Heart left ventricle (tissue), 16 donors: ENCODE data around the gene SALL1. TPM values are rescaled to one million over a fixed set of nuclear protein-coding genes. Genes with fewer than 3 reads are reported as not detected.

Source experiments
- ATAC-seq, 4 donors: fragments of 200-7000 bp; cut with Tn5 transposase; one replicate each; pipeline ENCODE4 v1.9.1; 2020 to 2022; ENCODE audit warnings: moderate library complexity in 4 of 4, mild to moderate bottlenecking in 3 of 4, moderate number of reproducible peaks in 1 of 4
- DNase-seq, 5 donors: peaks; one replicate each; pipeline ENCODE4 v3.0.0-alpha.2; 2020
- H3K27ac ChIP-seq, 12 donors: fragments of 200-600 bp; sonication (generic) in 4 of 12; one replicate each; pipeline versions ENCODE4 v1.5.0 to v1.8.0; 2016 to 2022; ENCODE audit warnings: mild to moderate bottlenecking in 2 of 12
- H3K27me3 ChIP-seq, 9 donors: fragments of 200-600 bp; sonication (generic) in 2 of 9; one replicate each; pipeline versions ENCODE4 v1.5.1 to v1.8.0; 2016 to 2022; ENCODE audit warnings: mild to moderate bottlenecking in 3 of 9
- H3K36me3 ChIP-seq, 9 donors: fragments of 200-600 bp; sonication (generic) in 2 of 9; one replicate each; pipeline versions ENCODE4 v1.5.0 to v1.8.0; 2018 to 2022; ENCODE audit warnings: mild to moderate bottlenecking in 2 of 9
- H3K4me1 ChIP-seq, 12 donors: fragments of 200-600 bp; sonication (generic) in 4 of 12; one replicate each; pipeline versions ENCODE4 v1.5.0 to v1.8.0; 2016 to 2022; ENCODE audit warnings: mild to moderate bottlenecking in 3 of 12
- H3K4me3 ChIP-seq, 12 donors: fragments of 200-600 bp; sonication (generic) in 4 of 12; one replicate each; pipeline versions ENCODE4 v1.5.0 to v1.8.0; 2017 to 2022; ENCODE audit warnings: mild to moderate bottlenecking in 9 of 12, moderate library complexity in 4 of 12
- H3K9me3 ChIP-seq, 12 donors: fragments of 200-600 bp; sonication (generic) in 4 of 12; one replicate each; pipeline versions ENCODE4 v1.5.0 to v1.8.0; 2016 to 2022; ENCODE audit warnings: mild to moderate bottlenecking in 1 of 12
- POLR2A ChIP-seq, 2 donors: fragments of 450-650 bp; IDR thresholded peaks; one replicate each; pipeline ENCODE4 v1.6.1; 2017; ENCODE audit warnings: antibody characterized with exemption in 2 of 2, mild to moderate bottlenecking in 2 of 2, moderate library complexity in 2 of 2
- WGBS, 4 donors: extraction: QIAGEN DNeasy Blood & Tissue Kit in 2 of 4; methylation state at CpG; one replicate each; pipeline versions ENCODE4 v1.1.5 to v1.1.7; 2013 to 2018; 5-methylcytosine and 5-hydroxymethylcytosine counted together
- intact Hi-C, 10 donors: fragments of 100-400 bp; cut with DNase I; formaldehyde crosslinking; loops; one replicate each; pipeline versions ENCODE4 v1.11.1 to v1.14.2; 2022
- polyA plus RNA-seq, 2 donors: library from polyadenylated mRNA; stranded (reverse); fragments of 200-250 nt; gene quantifications; one replicate each; pipeline ENCODE4 v1.2.3, GENCODE V29; 2013
- total RNA-seq, 9 donors: library from RNA; depleted of rRNA in 2 of 9; stranded (reverse); fragments of >200 nt in 2 of 9; fragmentation: NEBNext Ultra II Directional in 3 of 9; extraction: Animal tissue kit (Norgen Biotek cat#: 25700) in 3 of 9; gene quantifications; one replicate each; pipeline versions ENCODE4 v1.1.0 to v1.2.4, GENCODE V29; 2016 to 2023
- TF ChIP-seq, protein P1 (sequence below), 12 donors: fragments of 200-600 bp; sonication (generic) in 4 of 12; IDR thresholded peaks; one replicate each; pipeline versions ENCODE4 v1.5.0 to v1.8.0; 2018 to 2022; ENCODE audit warnings: antibody characterized with exemption in 12 of 12, mild to moderate bottlenecking in 5 of 12
- donor health status: ischemic (EF 13 %, LVEDD 7.1; RV severe dilation, severe dysfunction).
- donor health status: healthy with polysubstance abuse.
- donor health status: DM: no; HTN: yes; CAD: no.
- donor health status: DM: no; HTN: no; CAD: no.
- donor health status: ischemic (EF 25% LVEDD 6.9; RV normal size, moderate dysfunction).
- donor health status: ischemic (EF 25% LVEDD 5.7; RV mildly dilated, moderate dysfunction).
- donor health status: healthy.
- donor health status: DM: yes; HTN: yes; CAD: no.
- donor health status: ischemic (EF 35%, LVEDD 5.7; RV mildly dilated, moderate dysfunction).
- donor health status: nonischemic (EF 11% LVEDD 7.7; RV severe dilation, severe dysfunction).
- donor health status: DM: yes; HTN: yes; CAD: no.
- donor health status: PGD.
- donor health status: ischemic (EF 29% LVEDD 5.4; RV normal size, mild dysfunction).
- donor health status: nonischemic (EF 23%, LVEDD 6.1; RV moderate dilation, normal function).

SALL1 gene
- total and polyA plus RNA-seq, 11 donors = 0.05 to 0.75 (median 0.08) TPM; not detected in 4

DNA sequence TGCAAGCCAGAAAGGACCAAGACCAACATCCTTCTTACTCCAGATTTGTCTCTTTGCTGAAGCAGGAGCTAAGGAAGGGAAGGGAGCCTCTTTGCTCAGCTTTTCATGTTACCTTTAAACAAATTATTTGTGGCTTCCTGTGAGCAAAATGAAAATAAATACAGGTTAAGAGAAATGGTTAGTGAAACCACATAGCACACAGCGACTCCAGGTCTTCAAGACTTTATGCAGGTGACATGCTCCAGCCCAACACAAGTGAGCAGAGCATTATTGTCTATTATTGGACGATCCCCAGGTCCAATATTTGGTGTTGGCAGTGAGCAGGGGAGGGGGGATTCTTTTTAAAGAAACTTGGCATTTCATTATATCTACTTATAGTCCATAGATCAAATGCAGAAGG lies 53.3 kb downstream of the SALL1 start:
- TF ChIP-seq, protein P1, sequence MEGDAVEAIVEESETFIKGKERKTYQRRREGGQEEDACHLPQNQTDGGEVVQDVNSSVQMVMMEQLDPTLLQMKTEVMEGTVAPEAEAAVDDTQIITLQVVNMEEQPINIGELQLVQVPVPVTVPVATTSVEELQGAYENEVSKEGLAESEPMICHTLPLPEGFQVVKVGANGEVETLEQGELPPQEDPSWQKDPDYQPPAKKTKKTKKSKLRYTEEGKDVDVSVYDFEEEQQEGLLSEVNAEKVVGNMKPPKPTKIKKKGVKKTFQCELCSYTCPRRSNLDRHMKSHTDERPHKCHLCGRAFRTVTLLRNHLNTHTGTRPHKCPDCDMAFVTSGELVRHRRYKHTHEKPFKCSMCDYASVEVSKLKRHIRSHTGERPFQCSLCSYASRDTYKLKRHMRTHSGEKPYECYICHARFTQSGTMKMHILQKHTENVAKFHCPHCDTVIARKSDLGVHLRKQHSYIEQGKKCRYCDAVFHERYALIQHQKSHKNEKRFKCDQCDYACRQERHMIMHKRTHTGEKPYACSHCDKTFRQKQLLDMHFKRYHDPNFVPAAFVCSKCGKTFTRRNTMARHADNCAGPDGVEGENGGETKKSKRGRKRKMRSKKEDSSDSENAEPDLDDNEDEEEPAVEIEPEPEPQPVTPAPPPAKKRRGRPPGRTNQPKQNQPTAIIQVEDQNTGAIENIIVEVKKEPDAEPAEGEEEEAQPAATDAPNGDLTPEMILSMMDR (IDR thresholded peaks at IDR 0.05) = no peak
- no peak for TF ChIP-seq POLR2A (IDR thresholded peaks at IDR 0.05)
- 56 to 78% (median 71%) methylated on average over 2 of the region's 2 CpGs for WGBS, 4 donors
- intact Hi-C loops = no loop called here

DNA sequence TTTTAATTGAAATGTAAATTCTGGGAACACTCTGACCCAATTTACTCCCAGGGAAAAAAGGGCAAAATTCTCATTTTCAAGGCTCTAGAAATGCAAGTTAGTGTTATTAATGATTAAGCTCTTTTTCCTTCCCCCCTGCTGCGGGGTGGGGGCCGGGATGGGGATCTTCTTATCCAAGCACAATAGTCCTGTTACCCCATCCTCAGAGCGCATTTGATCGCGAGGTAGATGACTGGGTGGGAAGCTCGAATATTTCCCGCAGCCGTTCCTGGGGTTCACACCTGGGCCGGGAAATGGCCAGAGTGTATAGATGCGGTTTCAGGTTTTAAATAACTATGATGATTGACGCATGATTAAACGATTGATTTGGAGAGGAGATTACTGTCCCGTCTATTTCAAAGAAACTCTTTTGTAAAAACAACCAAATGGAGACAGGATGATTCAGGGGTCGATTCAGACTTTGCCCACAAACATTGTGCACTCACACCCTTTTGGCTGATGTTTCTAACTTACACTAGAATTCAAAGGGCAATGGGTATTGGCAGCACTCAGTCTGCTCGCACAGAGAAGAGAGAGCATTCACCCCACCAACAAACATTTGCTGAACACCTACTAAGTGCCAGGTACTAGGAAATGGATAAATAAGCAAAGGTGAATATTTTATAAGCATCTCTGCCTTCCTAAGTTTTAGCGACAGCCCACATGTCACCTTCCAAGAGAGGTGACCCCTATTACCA lies 55.0 kb downstream of the SALL1 start:
- Histone ChIP-seq H3K4me1 (no peaks in the 10 kb centered on the region), H3K9me3 (peaks cover 0 to 11% (median 0%) of the 10 kb centered on the region in 12 donors), H3K36me3 (no peaks in the 10 kb centered on the region), H3K4me3 (no peak overlapping the region), H3K27me3 (peaks cover 0 to 15% (median 0%) of the 10 kb centered on the region in 9 donors), H3K27ac (no peak overlapping the region)
- DNase-seq (no peak), ATAC-seq (no peak)
- WGBS, 4 donors = 55 to 68% (median 59%) methylated on average over 16 of the region's 16 CpGs
- TF ChIP-seq, protein P1 (IDR thresholded peaks at IDR 0.05) = no peak
- no peak for TF ChIP-seq POLR2A (IDR thresholded peaks at IDR 0.05)
- intact Hi-C loops = no loop called here

More for the DNA sequence above, 53.3 kb downstream of the SALL1 start:
- no peak overlapping the region for H3K4me3 ChIP-seq
- DNase-seq = no peak
- no peak overlapping the region for H3K27ac ChIP-seq
- no peaks in the 10 kb centered on the region for H3K36me3 ChIP-seq
- peaks cover 0 to 15% (median 0%) of the 10 kb centered on the region in 9 donors for H3K27me3 ChIP-seq
- no peaks in the 10 kb centered on the region for H3K9me3 ChIP-seq
- ATAC-seq = no peak
- no peaks in the 10 kb centered on the region for H3K4me1 ChIP-seq

DNA sequence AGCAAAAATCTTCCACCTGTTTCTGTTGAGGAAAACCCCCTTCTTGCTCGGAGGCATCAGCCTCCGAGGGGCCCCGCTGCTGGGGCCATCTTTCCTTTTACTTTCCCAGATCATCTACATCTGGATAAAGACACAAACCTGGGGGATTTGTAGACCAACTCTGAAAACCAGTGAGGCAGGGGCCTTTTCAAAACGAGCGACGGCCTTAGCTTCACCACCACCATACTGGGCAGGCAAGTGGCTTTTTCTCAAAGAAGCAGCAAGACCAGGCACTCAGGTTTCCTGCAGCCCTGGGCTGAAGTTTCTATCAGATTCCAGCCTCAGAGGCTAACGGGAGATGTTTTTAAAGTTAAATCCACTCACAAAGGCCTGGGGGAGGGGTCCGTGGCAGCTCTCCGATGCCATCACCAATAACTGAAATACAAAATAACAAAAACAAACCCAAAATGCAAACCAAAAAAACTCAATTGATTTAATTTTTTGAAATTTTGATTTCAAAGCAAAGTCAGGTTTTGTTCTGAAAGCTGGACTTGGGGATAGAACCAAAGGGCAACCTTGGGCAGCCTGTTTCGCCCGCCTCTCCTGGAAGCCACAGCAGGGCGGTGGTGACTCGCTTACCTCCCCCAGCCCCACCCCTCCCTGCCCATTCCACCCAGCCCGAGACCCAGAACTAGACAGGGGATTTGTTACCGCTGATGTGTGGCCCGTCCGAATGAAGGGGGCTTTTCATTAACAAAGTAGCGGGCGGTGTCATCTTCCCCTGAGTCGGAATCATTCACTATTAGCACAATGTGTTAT lies 55.8 kb downstream of the SALL1 start:
- intact Hi-C loops = no loop called here
- 44 to 52% (median 48%) methylated on average over 20 of the region's 20 CpGs for WGBS, 4 donors
- no peak for ATAC-seq

More for the DNA sequence above, 55.8 kb downstream of the SALL1 start:
- Histone ChIP-seq H3K4me1 (no peaks in the 10 kb centered on the region), H3K27me3 (peaks cover 0 to 15% (median 0%) of the 10 kb centered on the region in 9 donors), H3K9me3 (peaks cover 0 to 11% (median 0%) of the 10 kb centered on the region in 12 donors), H3K4me3 (no peak overlapping the region), H3K27ac (no peak overlapping the region), H3K36me3 (no peaks in the 10 kb centered on the region)
- no peak for DNase-seq
- TF ChIP-seq, protein P1 (IDR thresholded peaks at IDR 0.05) = no peak
- TF ChIP-seq POLR2A (IDR thresholded peaks at IDR 0.05) = no peak
